GM12864 (cell line): Measurements from ENCODE around the gene PARP4.
"Not testable (repeated sequence)": the region's sequence is repeated elsewhere in the genome, so short reads cannot be mapped to it uniquely, and the experiment has no call there.

ENCODE experiments used
- DNase-seq: peaks from one replicate; pipeline ENCODE4 v3.0.0-alpha.2; 2011; ENCODE audit warnings: low read depth
- H3K4me3 ChIP-seq: 2 replicates; pipeline ENCODE4 v1.5.1; 2011; ENCODE audit warnings: mild to moderate bottlenecking, low read depth, low read length, control low read depth
- TF ChIP-seq, protein P1 (sequence below): IDR thresholded peaks from 2 replicates; pipeline ENCODE4 v1.5.1; 2011; ENCODE audit warnings: low read depth, mild to moderate bottlenecking, moderate library complexity, low read length, control low read depth, inconsistent platforms; ENCODE audit errors: missing control alignments

Gene PARP4

DNA sequence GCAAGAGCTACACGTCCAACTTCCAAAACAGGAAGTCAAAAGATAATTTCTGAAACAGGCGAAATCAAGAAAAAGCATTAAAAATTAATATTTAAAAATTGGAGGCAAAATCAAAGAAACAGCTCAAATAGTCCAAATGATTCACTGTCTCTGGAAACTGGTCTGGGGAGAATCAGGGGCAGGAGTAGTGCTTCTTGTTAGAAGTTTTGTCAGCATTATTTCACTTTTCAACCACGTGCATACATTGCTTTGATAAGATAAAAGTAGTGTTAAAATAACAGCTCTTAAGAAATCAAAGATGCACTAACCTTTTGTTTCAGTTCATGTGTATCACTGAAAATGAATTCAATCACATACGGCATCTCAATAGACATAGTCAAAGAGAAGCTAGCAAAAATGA, 53.8 kb downstream of the PARP4 start:
- TF ChIP-seq, protein P1, sequence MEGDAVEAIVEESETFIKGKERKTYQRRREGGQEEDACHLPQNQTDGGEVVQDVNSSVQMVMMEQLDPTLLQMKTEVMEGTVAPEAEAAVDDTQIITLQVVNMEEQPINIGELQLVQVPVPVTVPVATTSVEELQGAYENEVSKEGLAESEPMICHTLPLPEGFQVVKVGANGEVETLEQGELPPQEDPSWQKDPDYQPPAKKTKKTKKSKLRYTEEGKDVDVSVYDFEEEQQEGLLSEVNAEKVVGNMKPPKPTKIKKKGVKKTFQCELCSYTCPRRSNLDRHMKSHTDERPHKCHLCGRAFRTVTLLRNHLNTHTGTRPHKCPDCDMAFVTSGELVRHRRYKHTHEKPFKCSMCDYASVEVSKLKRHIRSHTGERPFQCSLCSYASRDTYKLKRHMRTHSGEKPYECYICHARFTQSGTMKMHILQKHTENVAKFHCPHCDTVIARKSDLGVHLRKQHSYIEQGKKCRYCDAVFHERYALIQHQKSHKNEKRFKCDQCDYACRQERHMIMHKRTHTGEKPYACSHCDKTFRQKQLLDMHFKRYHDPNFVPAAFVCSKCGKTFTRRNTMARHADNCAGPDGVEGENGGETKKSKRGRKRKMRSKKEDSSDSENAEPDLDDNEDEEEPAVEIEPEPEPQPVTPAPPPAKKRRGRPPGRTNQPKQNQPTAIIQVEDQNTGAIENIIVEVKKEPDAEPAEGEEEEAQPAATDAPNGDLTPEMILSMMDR = no peak
- H3K4me3 ChIP-seq = no peak overlapping the region
- no peak for DNase-seq

DNA sequence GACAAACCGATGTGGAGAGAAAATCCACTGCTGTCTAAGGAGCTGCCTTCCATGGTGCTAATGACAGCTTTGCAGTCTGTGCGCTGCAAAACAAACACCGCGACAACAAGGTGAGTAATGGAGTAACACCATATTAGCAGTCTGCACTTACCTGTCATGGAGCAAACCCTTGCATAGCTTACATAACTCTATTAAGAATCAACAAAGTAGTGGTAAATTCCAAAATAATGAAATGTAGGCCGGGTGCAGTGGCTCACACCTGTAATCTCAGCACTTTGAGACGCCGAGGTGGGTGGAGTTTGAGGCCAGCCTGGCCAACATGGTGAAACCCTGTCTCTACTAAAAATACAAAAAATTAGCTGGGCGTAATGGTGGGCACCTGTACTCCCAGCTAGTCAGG, 56.2 kb downstream of the PARP4 start:
- DNase-seq = no peak
- TF ChIP-seq, protein P1 = no peak
- no peak overlapping the region for H3K4me3 ChIP-seq

DNA sequence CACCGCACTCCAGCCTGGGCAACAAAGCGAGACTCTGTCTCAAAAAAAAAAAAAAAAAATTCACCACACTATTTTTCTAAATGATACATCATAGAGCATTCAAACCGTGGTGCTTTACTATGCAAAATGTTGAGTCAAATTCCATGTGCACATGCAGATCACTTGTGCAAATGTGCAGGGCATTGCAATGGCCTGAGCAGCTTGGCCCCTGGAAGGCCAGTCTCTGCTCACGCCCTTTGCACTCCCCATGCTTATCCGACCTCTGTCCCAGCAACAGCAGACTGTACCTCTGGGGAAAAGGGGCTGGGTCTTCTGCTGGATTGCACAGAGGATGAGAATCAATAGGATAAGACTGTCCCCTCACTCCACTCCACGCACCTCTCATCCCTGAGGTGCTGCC, 58.5 kb downstream of the PARP4 start:
- TF ChIP-seq, protein P1 = no peak
- no peak for DNase-seq
- H3K4me3 ChIP-seq = no peak overlapping the region

DNA sequence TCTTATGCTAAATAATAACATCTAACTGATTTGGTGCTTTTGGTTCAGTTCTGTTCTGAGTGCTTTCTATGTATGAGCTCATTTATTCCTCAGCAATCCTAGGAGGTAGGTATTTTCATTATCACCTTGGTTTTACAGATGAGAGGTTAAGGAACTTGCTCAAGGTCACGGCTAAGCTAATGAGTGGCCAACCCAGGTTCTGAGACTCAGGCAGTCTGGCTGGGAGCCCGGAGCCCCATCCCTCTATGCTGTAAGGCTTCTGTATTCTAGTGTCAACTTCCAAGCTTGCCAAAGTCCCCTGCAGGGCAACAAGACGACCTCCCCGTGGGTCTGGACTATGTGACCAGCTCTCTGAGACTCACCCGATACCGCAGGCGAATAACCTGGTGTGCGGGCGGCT, 60.5 kb downstream of the PARP4 start:
- no peak overlapping the region for H3K4me3 ChIP-seq
- TF ChIP-seq, protein P1 = no peak
- no peak for DNase-seq

DNA sequence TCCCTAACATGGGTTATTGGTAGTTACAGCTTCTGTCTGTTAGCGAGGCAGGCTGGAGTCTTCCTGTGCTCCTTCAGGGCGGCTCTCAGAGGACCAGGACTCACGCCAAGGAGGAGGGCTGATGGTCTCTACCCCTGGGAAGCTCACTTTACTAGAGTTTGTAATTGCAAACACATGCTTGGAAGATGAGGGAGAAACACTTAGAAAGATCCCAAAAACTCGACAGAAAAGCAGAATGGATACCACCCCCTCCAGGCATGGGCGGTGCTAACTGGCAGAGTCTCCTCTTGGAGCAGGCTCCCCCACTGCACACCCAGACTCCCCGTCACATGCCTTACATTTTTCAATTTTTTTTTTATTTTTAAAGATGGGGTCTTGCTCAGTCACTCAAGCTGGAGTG, 62.0 kb downstream of the PARP4 start:
- DNase-seq = no peak
- TF ChIP-seq, protein P1 = no peak
- H3K4me3 ChIP-seq = no peak overlapping the region

DNA sequence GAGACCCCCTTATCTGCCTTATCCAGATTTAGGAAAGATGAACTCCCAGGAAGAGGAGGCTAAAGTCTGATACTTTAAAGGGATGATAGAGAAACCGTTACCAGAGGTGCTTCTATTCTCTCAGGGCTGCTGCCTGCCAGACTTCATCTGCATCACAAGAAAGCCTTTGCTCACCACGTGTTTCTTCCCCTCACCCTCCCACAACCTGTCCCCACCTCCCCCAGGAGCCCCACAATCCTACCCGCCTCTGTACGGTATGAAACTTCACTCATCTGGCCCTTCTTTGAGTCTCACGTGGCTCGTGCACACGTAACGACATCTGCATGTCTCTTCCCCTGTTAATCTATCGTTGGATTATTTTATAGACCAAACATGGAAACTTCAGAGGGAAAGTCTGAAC, 67.7 kb downstream of the PARP4 start:
- not testable (repeated sequence) for H3K4me3 ChIP-seq, DNase-seq

DNA sequence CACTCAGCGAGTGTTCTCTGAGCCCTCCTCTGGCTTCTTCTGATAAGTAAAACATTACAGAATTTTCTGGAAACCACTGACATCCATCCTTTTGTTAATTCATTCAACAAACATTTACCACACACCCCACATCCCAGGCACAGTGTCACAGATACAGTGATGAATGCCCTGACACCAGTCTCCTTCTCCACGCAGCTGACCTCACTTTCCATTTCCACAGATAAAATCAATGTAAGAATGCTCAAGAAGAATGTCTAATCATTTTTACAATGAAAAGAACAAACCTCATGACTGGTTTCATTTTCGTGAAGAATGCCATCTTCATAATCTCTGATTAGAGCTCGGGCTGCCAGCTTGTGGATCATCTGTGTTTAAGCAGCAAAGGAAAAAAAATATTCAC, 69.2 kb downstream of the PARP4 start:
- no peak overlapping the region for H3K4me3 ChIP-seq
- DNase-seq = no peak
- TF ChIP-seq, protein P1 = no peak

DNA sequence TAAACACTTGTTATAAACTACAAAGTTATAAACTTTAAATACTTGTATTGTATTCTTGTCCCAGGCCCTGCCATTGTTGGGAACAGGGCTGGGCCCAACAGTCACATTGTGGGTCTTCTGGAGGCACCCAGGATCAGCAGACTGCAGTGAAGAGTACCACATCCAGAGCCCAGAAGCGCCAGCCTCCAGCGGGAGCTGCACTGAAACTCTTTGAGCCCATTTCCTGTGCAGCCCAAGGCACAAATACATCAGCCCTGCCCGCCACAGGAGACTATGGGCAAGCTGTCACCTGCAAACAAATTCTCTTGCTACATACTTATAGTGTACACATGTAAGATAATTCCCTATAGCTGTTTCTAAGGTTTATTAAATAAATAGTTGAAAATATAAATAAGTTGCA, 86.5 kb downstream of the PARP4 start:
- H3K4me3 ChIP-seq, DNase-seq: not testable (repeated sequence)

DNA sequence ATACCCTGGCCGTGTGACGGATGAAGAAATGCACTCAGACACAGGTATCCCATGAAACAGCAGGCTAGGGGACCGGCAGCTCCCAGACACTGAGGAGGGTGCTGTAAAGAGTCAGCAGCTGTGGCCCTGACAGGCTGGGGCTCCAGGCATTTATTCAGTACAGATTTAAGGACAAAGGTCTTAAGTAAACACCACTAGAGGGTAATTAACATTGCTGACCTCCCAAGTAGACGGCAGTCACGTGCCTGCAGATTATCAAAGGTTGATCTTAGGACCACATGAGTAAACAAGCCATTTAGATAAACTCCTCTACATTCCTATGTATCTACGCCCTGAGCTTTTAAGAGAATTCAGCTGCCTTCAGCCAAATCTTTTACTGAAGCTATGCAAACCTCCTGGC, 92.9 kb downstream of the PARP4 start:
- H3K4me3 ChIP-seq, DNase-seq: not testable (repeated sequence)
